H1 (cell line): ENCODE results near the gene CDH26.
"Not testable (repeated sequence)": the region's sequence is repeated elsewhere in the genome, so short reads cannot be mapped to it uniquely, and the experiment has no call there.

Experiments
- CEBPB ChIP-seq: IDR thresholded peaks from 2 replicates; pipeline ENCODE4 v1.6.1; 2012; ENCODE audit warnings: low read depth, low read length
- CREB1 ChIP-seq: IDR thresholded peaks from 2 replicates; pipeline ENCODE4 v1.6.1; 2012; ENCODE audit warnings: inconsistent platforms
- EZH2 ChIP-seq: fragments of 200-600 bp; sonication (generic); IDR thresholded peaks from 2 replicates; pipeline ENCODE4 v1.7.1; 2012; ENCODE audit warnings: low read depth, mild to moderate bottlenecking, moderate library complexity, low read length, inconsistent platforms; ENCODE audit not compliant: severe bottlenecking
- GTF2F1 ChIP-seq: IDR thresholded peaks from 2 replicates; pipeline ENCODE4 v1.6.1; 2012; ENCODE audit warnings: low read depth, low read length, improper control_type of control experiment, borderline replicate concordance
- JUN ChIP-seq: IDR thresholded peaks from 2 replicates; pipeline ENCODE4 v1.6.1; 2011; ENCODE audit warnings: low read depth, mild to moderate bottlenecking, improper control_type of control experiment, low read length
- JUND ChIP-seq: IDR thresholded peaks from 2 replicates; pipeline ENCODE4 v1.6.1; 2011; ENCODE audit warnings: mild to moderate bottlenecking, improper control_type of control experiment, low read length
- KDM5A ChIP-seq: fragments of 200-600 bp; IDR thresholded peaks from 2 replicates; pipeline ENCODE4 v1.7.1; 2012; ENCODE audit warnings: mild to moderate bottlenecking, low read length, inconsistent platforms, mixed read lengths
- POLR2AphosphoS5 ChIP-seq: IDR thresholded peaks from 2 replicates; pipeline ENCODE4 v1.6.1; 2011; ENCODE audit warnings: low read depth, low read length
- TAF1 ChIP-seq: IDR thresholded peaks from 2 replicates; pipeline ENCODE4 v1.6.1; 2011; ENCODE audit warnings: mild to moderate bottlenecking, low read depth, low read length
- TF ChIP-seq, protein P1 (sequence below), 3 experiments: IDR thresholded peaks; 1 replicate in 2 of 3; 2 replicates in 1 of 3; pipeline versions ENCODE4 v1.5.1 to v1.6.1; 2011; ENCODE audit warnings: low read length in 3 of 3, mild to moderate bottlenecking in 3 of 3, inconsistent platforms in 2 of 3, low read depth in 1 of 3, moderate library complexity in 1 of 3; ENCODE audit not compliant: insufficient read depth in 1 of 3; ENCODE audit errors: control extremely low read depth in 1 of 3

DNA sequence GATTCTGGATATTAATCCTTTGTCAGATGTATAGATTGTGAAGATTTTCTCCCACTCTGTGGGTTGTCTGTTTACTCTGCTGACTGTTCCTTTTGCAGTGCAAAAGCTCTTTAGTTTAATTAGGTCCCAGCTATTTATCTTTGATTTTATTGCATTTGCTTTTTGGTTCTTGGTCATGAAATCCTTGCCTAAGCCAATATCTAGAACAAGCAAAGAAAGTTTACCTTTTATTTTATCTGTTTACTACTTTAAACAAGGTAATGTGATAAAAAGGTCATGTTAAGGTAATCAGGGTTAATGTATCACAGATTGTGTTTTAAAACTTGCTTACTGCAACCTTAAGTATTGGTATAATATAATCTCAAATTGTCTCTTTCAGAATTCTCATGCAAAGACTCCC lies 655 bp upstream of the CDH26 start:
- not testable (repeated sequence) for TF ChIP-seq KDM5A, CEBPB, TAF1, JUND, GTF2F1, EZH2, CREB1, JUN, POLR2AphosphoS5
- TF ChIP-seq, protein P1, sequence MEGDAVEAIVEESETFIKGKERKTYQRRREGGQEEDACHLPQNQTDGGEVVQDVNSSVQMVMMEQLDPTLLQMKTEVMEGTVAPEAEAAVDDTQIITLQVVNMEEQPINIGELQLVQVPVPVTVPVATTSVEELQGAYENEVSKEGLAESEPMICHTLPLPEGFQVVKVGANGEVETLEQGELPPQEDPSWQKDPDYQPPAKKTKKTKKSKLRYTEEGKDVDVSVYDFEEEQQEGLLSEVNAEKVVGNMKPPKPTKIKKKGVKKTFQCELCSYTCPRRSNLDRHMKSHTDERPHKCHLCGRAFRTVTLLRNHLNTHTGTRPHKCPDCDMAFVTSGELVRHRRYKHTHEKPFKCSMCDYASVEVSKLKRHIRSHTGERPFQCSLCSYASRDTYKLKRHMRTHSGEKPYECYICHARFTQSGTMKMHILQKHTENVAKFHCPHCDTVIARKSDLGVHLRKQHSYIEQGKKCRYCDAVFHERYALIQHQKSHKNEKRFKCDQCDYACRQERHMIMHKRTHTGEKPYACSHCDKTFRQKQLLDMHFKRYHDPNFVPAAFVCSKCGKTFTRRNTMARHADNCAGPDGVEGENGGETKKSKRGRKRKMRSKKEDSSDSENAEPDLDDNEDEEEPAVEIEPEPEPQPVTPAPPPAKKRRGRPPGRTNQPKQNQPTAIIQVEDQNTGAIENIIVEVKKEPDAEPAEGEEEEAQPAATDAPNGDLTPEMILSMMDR (IDR thresholded peaks at IDR 0.05; ENCODE audit: control extremely low read depth in 1 of 3, insufficient read depth in 1 of 3, low read depth in 1 of 3, low read length in 3 of 3): not testable (repeated sequence)
